ENCODE data around the gene UIMC1.

GRCh38 chr5:177018341-177018740 is 11.8 kb upstream of the UIMC1 start:
- no peak for TF ChIP-seq CTCF (IDR thresholded peaks at IDR 0.05)
- TF ChIP-seq EZH2phosphoT487 (IDR thresholded peaks at IDR 0.05): no peak
